T-helper 17 cell (primary cell): ENCODE data around the gene PEPD. TPM values are rescaled to one million over a fixed set of nuclear protein-coding genes. Genes with fewer than 3 reads are reported as not detected.

Experiments
- ATAC-seq: fragments of 150-1000 bp; cut with Tn5 transposase; 2 replicates; pipeline ENCODE4 v1.10.0; 2021; ENCODE audit warnings: mild to moderate bottlenecking, moderate library complexity
- DNase-seq, 3 donors: peaks; one replicate each; pipeline versions ENCODE4 v3.0.0 to v3.0.0-alpha.2; 2020 to 2021
- H3K9me3 ChIP-seq: one replicate; pipeline ENCODE4 v1.7.0; 2013; ENCODE audit warnings: low read length, mild to moderate bottlenecking; ENCODE audit not compliant: control insufficient read depth, poor library complexity, severe bottlenecking
- H3K27ac Mint-ChIP-seq: one replicate; pipeline ENCODE4 v1.8.0; 2022; ENCODE audit warnings: mild to moderate bottlenecking, moderate library complexity, mixed read lengths
- H3K27me3 Mint-ChIP-seq: one replicate; pipeline ENCODE4 v1.8.0; 2022; ENCODE audit warnings: mixed read lengths
- H3K36me3 Mint-ChIP-seq: one replicate; pipeline ENCODE4 v1.8.0; 2022; ENCODE audit warnings: low read depth, mixed read lengths
- H3K4me1 Mint-ChIP-seq: one replicate; pipeline ENCODE4 v1.8.0; 2022; ENCODE audit warnings: mild to moderate bottlenecking, mixed read lengths
- H3K4me3 Mint-ChIP-seq: one replicate; pipeline ENCODE4 v1.8.0; 2022; ENCODE audit warnings: mild to moderate bottlenecking, moderate library complexity, mixed read lengths
- total RNA-seq, 4 donors: library from RNA in 2 of 4; stranded (reverse) in 2 of 4; gene quantifications; one replicate each; pipeline ENCODE4 v1.2.3 and lab custom pipeline; 2022 to 2026

Gene PEPD
- total RNA-seq, 2 donors from 2014 or later, result 38.5 to 41.4 TPM

DNA sequence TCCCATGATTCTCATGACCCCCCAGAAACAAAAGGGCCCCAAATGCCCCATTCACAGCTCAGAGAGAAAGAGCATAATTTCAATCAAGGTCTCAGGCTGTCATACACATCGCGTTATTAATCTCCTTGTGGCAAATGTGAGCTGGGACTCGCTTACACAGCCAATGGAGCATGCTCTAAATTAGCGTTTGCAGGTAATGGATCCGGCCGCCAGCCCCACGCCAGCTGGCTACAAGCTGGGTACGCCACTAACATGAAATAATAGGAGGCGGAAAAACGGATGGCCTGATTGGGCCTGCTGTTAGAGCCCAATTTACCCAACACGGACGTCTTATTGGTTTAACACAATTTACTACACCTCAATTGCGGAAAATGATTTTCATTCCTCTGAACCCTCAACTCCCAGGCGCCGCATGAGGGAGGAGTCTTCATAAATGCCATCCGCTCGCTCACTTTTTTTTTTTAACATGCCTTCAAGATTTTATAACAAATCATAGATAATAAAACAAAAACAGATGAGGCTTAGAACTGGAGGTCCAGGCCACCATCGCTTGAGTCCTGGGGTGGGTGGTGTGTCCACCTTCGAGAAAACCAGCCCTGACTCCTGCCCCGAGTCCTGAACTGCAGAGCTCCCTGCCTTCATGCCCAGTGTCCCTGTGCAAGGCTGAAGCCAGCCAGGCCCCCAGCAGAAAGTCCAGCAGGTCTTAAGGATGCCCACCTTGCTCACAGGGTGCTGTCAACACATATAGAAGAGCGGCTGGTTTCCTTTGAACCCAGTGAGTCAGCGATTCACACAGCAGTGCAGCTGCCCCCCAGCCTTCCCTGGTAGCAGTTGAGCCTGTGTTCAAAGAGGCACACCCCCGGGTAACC, 62.1 kb downstream of the PEPD start:
- Mint-ChIP-seq H3K36me3 (peaks cover 2% of the 10 kb centered on the region), H3K4me1 (peaks cover 5% of the 10 kb centered on the region), H3K27ac (peak overlapping the region; percentile 19)

DNA sequence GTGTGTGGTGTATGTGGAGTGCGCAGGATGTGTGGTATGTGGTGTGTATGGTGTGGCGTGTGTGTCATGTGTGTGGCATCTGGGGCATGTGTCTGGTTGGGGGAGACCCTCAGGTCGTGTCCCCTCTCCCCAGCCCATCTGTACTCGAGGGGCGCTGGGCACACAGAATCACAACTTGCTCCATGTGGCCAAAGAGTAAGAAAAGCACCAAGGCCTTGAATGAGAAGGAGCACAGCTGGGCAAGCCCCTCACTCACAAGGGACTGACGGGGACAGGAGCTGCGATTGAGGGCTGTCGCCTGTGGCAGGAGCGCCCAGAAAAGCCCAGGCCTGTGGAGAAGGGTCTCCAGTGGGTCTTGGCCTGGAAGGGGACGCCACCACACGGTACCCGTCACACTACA, 62.8 kb downstream of the PEPD start:
- H3K27ac Mint-ChIP-seq, result peak overlapping the region; percentile 19
- DNase-seq (no peak), ATAC-seq (no peak)
- peaks cover 2% of the 10 kb centered on the region for H3K36me3 Mint-ChIP-seq
- no peaks in the 10 kb centered on the region for H3K9me3 ChIP-seq
- H3K4me3 Mint-ChIP-seq, result no peak overlapping the region
- H3K27me3 Mint-ChIP-seq, result no peaks in the 10 kb centered on the region
- peaks cover 5% of the 10 kb centered on the region for H3K4me1 Mint-ChIP-seq

More for the DNA sequence above, 62.1 kb downstream of the PEPD start:
- DNase-seq (no peak), ATAC-seq (no peak)
- no peaks in the 10 kb centered on the region for H3K9me3 ChIP-seq
- H3K27me3 Mint-ChIP-seq, result no peaks in the 10 kb centered on the region
- H3K4me3 Mint-ChIP-seq, result no peak overlapping the region

DNA sequence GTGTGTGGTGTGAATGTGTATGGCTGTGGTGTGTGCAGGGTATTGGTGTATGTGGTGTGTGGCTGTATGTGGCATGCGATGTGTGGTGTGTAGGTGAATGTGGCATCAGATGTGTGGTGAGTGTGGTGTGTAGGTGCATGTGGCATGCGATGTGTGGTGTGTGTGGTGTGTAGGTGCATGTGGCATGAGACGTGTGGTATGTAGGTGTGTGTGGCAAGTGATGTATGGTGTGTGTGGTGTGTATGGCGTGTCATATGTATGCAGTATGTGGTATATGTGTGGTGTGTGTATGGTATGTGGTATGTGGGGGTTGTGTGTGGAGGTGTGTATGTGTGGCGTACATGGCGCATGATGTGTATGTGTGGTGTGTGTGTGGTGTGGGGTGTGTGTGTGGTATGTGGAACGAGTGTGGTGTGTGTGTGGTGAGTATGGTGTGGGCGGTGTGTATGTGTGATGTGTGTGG, 63.4 kb downstream of the PEPD start:
- H3K36me3 Mint-ChIP-seq, result no peaks in the 10 kb centered on the region

DNA sequence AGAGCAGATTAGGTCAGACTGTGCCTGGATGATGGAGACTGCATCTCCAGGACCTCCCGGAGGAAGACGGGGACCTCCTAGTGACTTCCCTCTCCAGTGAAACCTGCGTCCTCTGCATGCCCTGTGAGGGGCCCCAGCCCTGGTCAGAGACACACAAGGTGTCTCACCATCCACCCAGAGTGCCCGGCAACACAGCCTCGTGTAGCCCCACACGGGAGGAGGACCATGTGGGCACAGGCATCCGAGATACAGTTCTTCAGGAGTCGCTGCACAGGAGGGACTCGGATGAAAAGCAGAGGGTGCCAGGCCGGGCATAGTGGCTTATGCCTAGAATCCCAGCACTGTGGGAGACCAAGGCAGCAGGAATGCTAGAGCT, 64.8 kb downstream of the PEPD start:
- peaks cover 2% of the 10 kb centered on the region for H3K4me1 Mint-ChIP-seq
- no peaks in the 10 kb centered on the region for H3K36me3 Mint-ChIP-seq
- no peaks in the 10 kb centered on the region for H3K27me3 Mint-ChIP-seq
- DNase-seq, result no peak
- no peak overlapping the region for H3K27ac Mint-ChIP-seq
- H3K4me3 Mint-ChIP-seq, result no peak overlapping the region
- no peaks in the 10 kb centered on the region for H3K9me3 ChIP-seq
- ATAC-seq, result no peak

More for the DNA sequence above, 63.4 kb downstream of the PEPD start:
- DNase-seq (no peak), ATAC-seq (no peak)
- no peak overlapping the region for H3K4me3 Mint-ChIP-seq
- H3K27ac Mint-ChIP-seq, result no peak overlapping the region
- H3K9me3 ChIP-seq, result no peaks in the 10 kb centered on the region
- peaks cover 2% of the 10 kb centered on the region for H3K4me1 Mint-ChIP-seq
- no peaks in the 10 kb centered on the region for H3K27me3 Mint-ChIP-seq

DNA sequence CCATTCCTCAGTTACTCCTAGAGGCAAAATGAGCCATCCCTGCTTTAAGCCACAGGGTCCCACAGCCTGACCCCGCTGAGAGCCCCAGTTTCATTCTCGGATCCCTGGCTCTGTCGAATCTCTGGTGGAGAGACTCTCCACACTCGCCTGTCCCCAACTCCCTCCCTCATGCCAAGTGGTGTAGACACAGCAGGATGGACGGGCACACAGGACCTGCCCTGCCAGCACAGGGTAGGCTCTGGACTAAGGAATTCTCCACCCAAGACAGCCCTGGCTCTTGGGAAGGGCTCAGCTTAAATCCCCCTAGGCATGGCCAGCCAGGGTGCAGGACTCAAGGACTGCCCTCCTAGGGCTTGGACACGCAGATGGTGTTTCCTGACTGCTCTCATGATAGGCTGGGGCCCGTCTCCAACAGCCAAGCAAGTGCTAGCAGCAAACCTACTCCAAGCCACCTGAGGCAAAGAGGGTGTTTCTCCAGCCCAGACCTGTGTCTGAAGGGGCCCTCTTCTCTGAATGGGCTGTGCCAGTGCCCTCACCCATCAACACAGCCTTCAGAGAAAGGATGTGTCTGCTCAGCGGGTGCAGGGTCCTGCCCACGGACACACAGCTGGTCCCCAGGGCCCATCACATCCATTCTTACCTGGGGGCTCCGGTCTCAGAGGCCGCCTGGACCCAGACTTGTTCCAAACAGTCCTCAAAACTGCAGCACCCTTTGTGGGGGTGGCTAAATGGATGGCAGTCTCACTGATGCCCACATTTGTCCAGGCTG, 65.3 kb downstream of the PEPD start:
- H3K9me3 ChIP-seq, result no peaks in the 10 kb centered on the region
- no peak for DNase-seq
- H3K27me3 Mint-ChIP-seq, result no peaks in the 10 kb centered on the region
- no peaks in the 10 kb centered on the region for H3K36me3 Mint-ChIP-seq
- H3K4me1 Mint-ChIP-seq, result peaks cover 2% of the 10 kb centered on the region
- no peak overlapping the region for H3K4me3 Mint-ChIP-seq
- no peak overlapping the region for H3K27ac Mint-ChIP-seq
- no peak for ATAC-seq

DNA sequence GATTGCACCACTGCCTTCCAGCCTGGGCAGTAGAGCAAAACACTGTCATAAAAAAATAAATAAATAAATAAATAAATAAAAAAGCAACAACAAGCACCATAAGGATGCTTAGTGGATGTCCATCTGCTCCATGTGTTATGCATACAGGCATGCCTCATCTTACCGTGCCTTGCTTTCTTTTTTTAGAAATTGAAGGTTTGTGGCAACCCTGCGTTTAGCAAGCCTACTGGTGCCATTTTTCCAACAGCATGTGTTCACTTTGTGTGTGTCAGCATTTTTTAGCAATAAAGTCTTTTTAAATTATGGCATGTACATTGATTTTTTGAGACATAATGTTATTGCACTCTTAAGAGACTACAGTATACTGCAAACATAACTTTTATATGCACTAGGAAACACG, 68.3 kb downstream of the PEPD start:
- Mint-ChIP-seq H3K4me1 (no peaks in the 10 kb centered on the region), H3K36me3 (no peaks in the 10 kb centered on the region), H3K27ac (no peak overlapping the region), H3K27me3 (no peaks in the 10 kb centered on the region), H3K4me3 (no peak overlapping the region)
- ATAC-seq, result no peak
- no peak for DNase-seq
- H3K9me3 ChIP-seq, result no peaks in the 10 kb centered on the region

DNA sequence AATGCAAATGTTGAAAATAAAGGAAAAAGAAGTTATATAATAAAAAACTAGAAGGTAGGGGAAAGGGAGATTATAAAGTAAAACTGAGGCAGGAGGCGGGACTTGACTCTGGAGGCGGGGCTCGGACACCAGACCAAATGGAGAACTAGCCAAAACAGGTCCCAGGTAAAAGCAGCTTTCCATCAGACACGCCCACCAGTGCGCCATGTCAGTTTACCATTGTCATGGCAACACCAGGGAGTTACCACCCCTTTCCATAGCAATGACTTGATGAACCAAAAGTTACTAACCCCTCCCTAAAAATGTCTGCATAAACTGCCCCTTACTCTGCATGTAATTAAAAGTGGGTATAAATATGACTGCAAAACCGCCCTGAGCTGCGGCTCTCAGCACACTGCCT, 70.9 kb downstream of the PEPD start:
- DNase-seq, result no peak
- Mint-ChIP-seq H3K27ac (no peak overlapping the region), H3K4me1 (peaks cover 2% of the 10 kb centered on the region), H3K36me3 (no peaks in the 10 kb centered on the region), H3K27me3 (no peaks in the 10 kb centered on the region), H3K4me3 (no peak overlapping the region)
- no peaks in the 10 kb centered on the region for H3K9me3 ChIP-seq
- ATAC-seq, result no peak

DNA sequence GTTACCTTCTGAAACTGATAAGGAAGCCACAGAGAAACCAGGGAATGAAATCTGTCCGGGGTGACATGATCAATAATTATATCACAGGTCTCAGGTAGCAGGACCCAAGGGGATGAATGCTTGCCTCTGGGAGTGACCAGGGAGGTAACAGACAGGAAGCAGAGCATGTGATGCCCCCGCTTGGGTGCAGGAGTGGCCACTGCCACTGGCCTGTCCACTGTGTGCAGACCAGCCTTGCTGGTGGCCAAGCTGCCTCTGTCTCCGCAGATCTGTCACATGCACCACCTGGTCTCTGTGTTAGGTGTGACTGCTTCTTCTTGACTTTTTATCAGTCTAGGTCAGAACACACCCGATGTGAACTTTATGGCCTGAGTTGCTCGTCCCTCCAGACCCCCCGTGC, 71.8 kb downstream of the PEPD start:
- Mint-ChIP-seq H3K4me1 (peaks cover 2% of the 10 kb centered on the region), H3K36me3 (no peaks in the 10 kb centered on the region), H3K4me3 (no peak overlapping the region), H3K27ac (no peak overlapping the region), H3K27me3 (no peaks in the 10 kb centered on the region)
- ATAC-seq (no peak), DNase-seq (no peak)
- H3K9me3 ChIP-seq, result no peaks in the 10 kb centered on the region

DNA sequence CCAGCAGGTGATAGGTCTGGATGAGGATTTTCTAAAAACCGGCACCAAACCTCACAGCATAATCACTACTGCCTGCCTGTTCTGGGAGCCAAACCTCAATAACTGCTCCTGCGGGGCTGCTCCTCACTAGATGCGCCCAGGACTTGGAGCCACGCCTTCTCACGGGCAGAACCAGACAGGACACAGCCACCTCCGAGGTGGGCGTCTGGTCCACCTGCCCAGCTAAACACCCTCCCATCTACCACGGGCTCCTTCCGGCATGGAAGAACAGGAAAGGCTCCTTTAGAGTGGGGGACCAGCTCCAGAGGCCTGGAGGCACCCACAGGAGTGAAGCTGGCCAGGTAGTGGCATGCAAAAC, 73.5 kb downstream of the PEPD start:
- no peak overlapping the region for H3K27ac Mint-ChIP-seq

DNA sequence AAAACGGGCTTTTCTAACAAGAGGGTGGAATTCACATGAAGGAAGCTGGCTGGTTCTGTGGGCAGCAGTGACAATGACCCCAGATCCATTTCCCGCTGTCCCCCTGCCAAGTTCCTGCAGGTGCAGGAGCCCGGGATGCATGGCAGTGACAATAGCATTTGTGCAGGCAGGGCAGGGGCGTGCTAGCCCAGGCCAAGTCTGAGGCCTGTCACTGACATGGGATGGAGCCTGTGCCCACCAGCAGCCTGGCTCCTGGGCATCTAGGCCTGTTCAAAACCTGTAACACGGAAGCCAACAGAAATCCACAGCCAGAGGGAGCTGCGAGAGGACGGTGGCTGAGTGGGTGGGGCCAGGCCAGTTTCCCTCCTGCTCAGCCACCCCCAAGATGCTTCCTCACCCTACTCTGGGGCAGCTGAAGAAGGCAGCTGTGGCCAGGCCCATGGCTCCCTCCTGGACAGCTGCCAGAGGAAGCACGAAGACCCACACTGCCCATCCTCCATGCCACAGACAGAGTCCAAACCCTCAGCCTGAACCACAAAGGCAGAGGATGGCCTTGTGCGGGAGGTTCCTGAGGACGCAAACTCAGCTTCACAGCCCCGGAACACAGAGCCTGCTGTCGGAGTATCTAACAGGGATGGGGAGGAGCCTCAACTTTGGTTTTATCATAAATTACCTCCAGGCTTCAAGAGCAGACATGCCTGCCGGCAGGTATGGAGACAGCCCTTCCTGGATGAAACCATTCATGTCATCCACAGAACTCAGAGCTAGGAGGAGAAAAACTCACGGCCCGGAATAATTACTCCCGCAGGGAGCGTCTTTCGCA, 74.0 kb downstream of the PEPD start:
- no peak for DNase-seq
- no peaks in the 10 kb centered on the region for H3K36me3 Mint-ChIP-seq
- H3K4me1 Mint-ChIP-seq, result peaks cover 6% of the 10 kb centered on the region
- H3K4me3 Mint-ChIP-seq, result no peak overlapping the region
- no peak for ATAC-seq
- no peaks in the 10 kb centered on the region for H3K27me3 Mint-ChIP-seq
- H3K27ac Mint-ChIP-seq, result no peak overlapping the region
- H3K9me3 ChIP-seq, result no peaks in the 10 kb centered on the region

More for the DNA sequence above, 73.5 kb downstream of the PEPD start:
- no peak overlapping the region for H3K4me3 Mint-ChIP-seq
- no peak for ATAC-seq
- no peak for DNase-seq
- H3K4me1 Mint-ChIP-seq, result peaks cover 2% of the 10 kb centered on the region
- no peaks in the 10 kb centered on the region for H3K9me3 ChIP-seq
- H3K27me3 Mint-ChIP-seq, result no peaks in the 10 kb centered on the region
- no peaks in the 10 kb centered on the region for H3K36me3 Mint-ChIP-seq

DNA sequence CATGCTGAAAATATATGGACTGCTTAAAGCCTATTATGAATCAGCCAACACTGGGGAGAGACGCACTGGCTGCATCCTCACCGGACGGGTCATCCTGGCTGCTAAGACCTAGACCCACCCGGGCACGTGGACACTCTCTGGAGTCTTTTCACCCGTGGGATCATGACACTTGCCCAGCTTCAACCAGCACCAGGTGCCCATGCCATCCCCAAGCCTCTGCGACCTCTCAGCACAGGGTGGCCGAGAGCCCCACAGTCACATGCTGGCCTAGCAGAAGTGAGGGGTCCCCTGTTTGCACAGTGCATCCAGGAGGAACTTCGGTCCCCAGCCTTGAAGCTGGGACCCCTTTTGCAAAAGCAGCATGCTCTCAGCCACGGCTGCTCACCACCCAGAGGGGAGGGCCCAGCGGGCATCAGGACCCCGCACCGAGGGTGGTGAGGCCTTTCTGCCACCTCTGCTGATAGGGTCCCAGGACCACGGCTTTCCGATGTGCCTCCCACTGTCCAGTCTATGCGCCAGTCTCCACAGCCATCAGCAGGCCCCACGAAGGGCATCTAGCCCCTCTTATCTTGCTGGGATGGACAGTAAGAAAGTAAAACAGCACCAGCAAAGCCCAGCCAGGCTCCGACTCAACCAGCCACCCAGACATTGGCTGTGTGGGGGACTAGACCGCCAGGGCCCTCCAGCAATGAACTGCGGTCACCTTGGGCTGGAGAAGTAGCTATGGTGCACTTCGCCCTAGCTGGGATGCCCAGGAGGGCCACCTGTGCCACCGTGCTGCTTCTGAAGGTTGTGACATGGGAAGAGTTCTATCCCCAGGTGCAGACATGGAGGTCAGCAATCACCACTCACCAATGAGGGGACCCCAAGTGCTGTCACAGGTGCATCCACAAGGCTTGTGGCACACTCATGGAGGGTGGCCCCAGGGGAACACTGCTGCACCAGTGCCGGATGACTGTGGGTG, 75.0 kb downstream of the PEPD start:
- ATAC-seq (no peak), DNase-seq (no peak)
- no peak overlapping the region for H3K4me3 Mint-ChIP-seq
- H3K9me3 ChIP-seq, result no peaks in the 10 kb centered on the region
- H3K27ac Mint-ChIP-seq, result peak overlapping the region; percentile 39
- H3K27me3 Mint-ChIP-seq, result no peaks in the 10 kb centered on the region
- no peaks in the 10 kb centered on the region for H3K36me3 Mint-ChIP-seq
- H3K4me1 Mint-ChIP-seq, result peaks cover 8% of the 10 kb centered on the region
